Measurements from ENCODE around the gene ASXL1.

ASXL1 gene

GRCh38 chr20:32474009-32474716, 116.0 kb downstream of the ASXL1 start:
- no peak overlapping the region for H3K9ac ChIP-seq (ENCODE audit: insufficient read length)
- no peak overlapping the region for H3K4me3 ChIP-seq
- no peak for TF ChIP-seq FOXP2 (optimal IDR thresholded peaks at IDR 0.05; ENCODE audit: control extremely low read depth, extremely low read length, insufficient read depth)
- TF ChIP-seq EZH2 (IDR thresholded peaks at IDR 0.05) = no peak
- TF ChIP-seq POLR2AphosphoS5 (IDR thresholded peaks at IDR 0.05; ENCODE audit: borderline replicate concordance, low read depth, low read length) = no peak
- no peaks in the 10 kb centered on the region for H3K36me3 ChIP-seq (ENCODE audit: insufficient read depth, low read length)
- no peaks in the 10 kb centered on the region for H3K9me3 ChIP-seq (ENCODE audit: low read depth, low read length)
- DNase-seq (ENCODE audit: low read depth, low spot score) = no peak
- H3K27ac ChIP-seq = no peak overlapping the region

GRCh38 chr20:32474717-32474966, 116.5 kb downstream of the ASXL1 start:
- H3K27ac ChIP-seq = no peak overlapping the region
- H3K4me3 ChIP-seq = no peak overlapping the region
- H3K9me3 ChIP-seq (ENCODE audit: low read depth, low read length) = no peaks in the 10 kb centered on the region
- no peak for DNase-seq (ENCODE audit: low read depth, low spot score)
- TF ChIP-seq POLR2AphosphoS5 (IDR thresholded peaks at IDR 0.05; ENCODE audit: borderline replicate concordance, low read depth, low read length) (no peak), EZH2 (IDR thresholded peaks at IDR 0.05) (no peak), FOXP2 (optimal IDR thresholded peaks at IDR 0.05; ENCODE audit: control extremely low read depth, extremely low read length, insufficient read depth) (no peak)
- H3K36me3 ChIP-seq (ENCODE audit: insufficient read depth, low read length) = no peaks in the 10 kb centered on the region
- no peak overlapping the region for H3K9ac ChIP-seq (ENCODE audit: insufficient read length)

DNA sequence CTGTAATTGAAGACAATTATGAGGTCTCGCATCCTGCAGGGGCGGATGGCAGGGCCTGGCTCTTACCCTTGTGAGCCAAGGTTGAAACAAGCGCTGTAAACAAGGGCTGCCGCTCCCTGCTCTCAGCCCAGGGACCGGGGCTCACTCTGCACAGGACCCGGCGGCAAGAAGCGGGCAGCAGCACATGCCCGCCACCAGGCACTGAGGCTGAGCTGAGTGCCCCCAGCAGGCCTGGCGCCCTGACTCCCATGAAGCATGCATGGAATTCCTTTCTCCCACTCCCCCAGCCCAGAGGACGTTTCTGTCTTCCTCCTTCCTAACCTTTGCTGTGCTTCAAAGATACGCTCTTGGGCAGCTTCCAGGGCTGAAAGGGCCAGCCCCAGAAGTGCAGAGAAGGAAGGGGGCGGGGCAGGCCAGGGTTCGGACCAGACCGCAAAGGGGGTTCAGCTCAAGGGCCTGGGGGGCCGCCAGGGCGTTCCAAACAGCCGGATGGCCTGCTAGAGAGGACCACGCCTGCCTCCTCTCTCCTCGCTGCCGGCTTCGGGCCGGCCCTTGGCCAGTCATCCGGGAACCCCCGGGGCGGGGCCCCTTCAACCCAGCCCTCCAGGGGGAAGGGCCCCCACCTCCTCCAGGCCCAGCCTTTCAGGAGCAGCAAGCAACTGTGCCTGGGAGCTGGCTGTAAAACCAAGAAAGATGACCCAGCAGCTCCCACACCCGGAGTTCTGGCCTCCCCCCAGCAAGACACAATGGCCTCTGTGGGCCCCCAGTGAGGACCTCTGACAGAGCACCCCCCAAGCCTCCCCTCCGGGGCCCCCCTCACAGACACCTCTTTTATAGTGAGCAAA, 117.1 kb downstream of the ASXL1 start:
- H3K36me3 ChIP-seq (ENCODE audit: insufficient read depth, low read length) = no peaks in the 10 kb centered on the region
- peak overlapping the region; percentile 43 for H3K9ac ChIP-seq (ENCODE audit: insufficient read length)
- TF ChIP-seq EZH2 (IDR thresholded peaks at IDR 0.05) = no peak
- TF ChIP-seq POLR2AphosphoS5 (IDR thresholded peaks at IDR 0.05; ENCODE audit: borderline replicate concordance, low read depth, low read length) = no peak; the same call in 1 of the 2 replicates
- no peaks in the 10 kb centered on the region for H3K9me3 ChIP-seq (ENCODE audit: low read depth, low read length)
- H3K27ac ChIP-seq = peak overlapping the region; percentile 68
- no peak for DNase-seq (ENCODE audit: low read depth, low spot score)
- peak overlapping the region; percentile 63 for H3K4me3 ChIP-seq

GRCh38 chr20:32476684-32477593, 118.8 kb downstream of the ASXL1 start:
- Histone ChIP-seq H3K9ac (ENCODE audit: insufficient read length) (no peak overlapping the region), H3K9me3 (ENCODE audit: low read depth, low read length) (no peaks in the 10 kb centered on the region), H3K27ac (no peak overlapping the region), H3K4me3 (no peak overlapping the region), H3K36me3 (ENCODE audit: insufficient read depth, low read length) (no peaks in the 10 kb centered on the region)
- TF ChIP-seq FOXP2 (optimal IDR thresholded peaks at IDR 0.05; ENCODE audit: control extremely low read depth, extremely low read length, insufficient read depth) = no peak
- TF ChIP-seq POLR2AphosphoS5 (IDR thresholded peaks at IDR 0.05; ENCODE audit: borderline replicate concordance, low read depth, low read length) = no peak
- DNase-seq (ENCODE audit: low read depth, low spot score) = no peak

GRCh38 chr20:32477594-32478512, 119.7 kb downstream of the ASXL1 start:
- TF ChIP-seq FOXP2 (optimal IDR thresholded peaks at IDR 0.05; ENCODE audit: control extremely low read depth, extremely low read length, insufficient read depth) = no peak
- Histone ChIP-seq H3K4me3 (no peak overlapping the region), H3K36me3 (ENCODE audit: insufficient read depth, low read length) (no peaks in the 10 kb centered on the region), H3K9ac (ENCODE audit: insufficient read length) (no peak overlapping the region), H3K9me3 (ENCODE audit: low read depth, low read length) (no peaks in the 10 kb centered on the region), H3K27ac (no peak overlapping the region)
- no peak for DNase-seq (ENCODE audit: low read depth, low spot score)

GRCh38 chr20:32478576-32478975, 120.4 kb downstream of the ASXL1 start:
- TF ChIP-seq FOXP2 (optimal IDR thresholded peaks at IDR 0.05; ENCODE audit: control extremely low read depth, extremely low read length, insufficient read depth) (no peak), POLR2AphosphoS5 (IDR thresholded peaks at IDR 0.05; ENCODE audit: borderline replicate concordance, low read depth, low read length) (no peak), EZH2 (IDR thresholded peaks at IDR 0.05) (no peak)

DNA sequence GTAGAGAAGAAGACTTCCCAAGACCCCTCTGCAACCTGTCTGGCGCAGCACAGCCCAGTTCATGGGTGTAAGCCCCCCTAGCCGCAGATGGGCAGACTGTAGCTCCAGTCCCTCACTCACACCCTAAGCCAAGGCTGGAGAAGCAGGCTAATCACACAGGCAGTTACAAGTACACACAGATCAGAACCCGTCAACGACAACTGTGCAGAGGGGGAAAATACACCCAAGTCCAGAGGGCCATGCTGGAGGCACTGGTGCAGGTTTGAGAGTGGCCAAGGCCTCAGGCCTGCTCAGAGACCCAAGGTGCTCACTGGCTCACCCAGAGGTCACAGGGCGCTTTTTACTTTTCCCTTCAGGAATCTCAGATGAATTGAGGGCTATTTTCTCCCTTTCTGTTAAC, 120.9 kb downstream of the ASXL1 start:
- Histone ChIP-seq H3K9ac (ENCODE audit: insufficient read length) (no peak overlapping the region), H3K4me3 (no peak overlapping the region), H3K36me3 (ENCODE audit: insufficient read depth, low read length) (no peaks in the 10 kb centered on the region), H3K9me3 (ENCODE audit: low read depth, low read length) (no peaks in the 10 kb centered on the region), H3K27ac (no peak overlapping the region)
- no peak for DNase-seq (ENCODE audit: low read depth, low spot score)
- no peak for TF ChIP-seq FOXP2 (optimal IDR thresholded peaks at IDR 0.05; ENCODE audit: control extremely low read depth, extremely low read length, insufficient read depth)
- no peak for TF ChIP-seq EZH2 (IDR thresholded peaks at IDR 0.05)
- no peak for TF ChIP-seq POLR2AphosphoS5 (IDR thresholded peaks at IDR 0.05; ENCODE audit: borderline replicate concordance, low read depth, low read length)

More at GRCh38 chr20:32478576-32478975, 120.4 kb downstream of the ASXL1 start:
- no peak for DNase-seq (ENCODE audit: low read depth, low spot score)
- H3K27ac ChIP-seq = no peak overlapping the region
- no peak overlapping the region for H3K9ac ChIP-seq (ENCODE audit: insufficient read length)
- H3K4me3 ChIP-seq = no peak overlapping the region
- H3K36me3 ChIP-seq (ENCODE audit: insufficient read depth, low read length) = no peaks in the 10 kb centered on the region
- no peaks in the 10 kb centered on the region for H3K9me3 ChIP-seq (ENCODE audit: low read depth, low read length)
